DND-41 (cell line): Measurements from ENCODE around the gene GRID2.

Experiments used
- ATAC-seq: fragments of 200-7000 bp; cut with Tn5 transposase; 3 replicates; pipeline ENCODE4 v1.9.1; 2021; ENCODE audit warnings: low read depth; ENCODE audit not compliant: insufficient read depth
- DNase-seq: peaks from one replicate; pipeline ENCODE4 v3.0.0-alpha.2; 2020
- H2AFZ ChIP-seq: 2 replicates; pipeline ENCODE4 v1.6.0; 2012; ENCODE audit warnings: low read depth, low read length
- H3K27ac ChIP-seq: 2 replicates; pipeline ENCODE4 v1.5.1; 2012; ENCODE audit warnings: low read length, inconsistent platforms
- H3K27me3 ChIP-seq: fragments of 200-600 bp; sonication (generic); 2 replicates; pipeline ENCODE4 v1.6.0; 2012; ENCODE audit warnings: low read length, mild to moderate bottlenecking, inconsistent platforms; ENCODE audit not compliant: insufficient read depth, poor library complexity
- H3K36me3 ChIP-seq: 2 replicates; pipeline ENCODE4 v1.5.1; 2012; ENCODE audit warnings: low read length, inconsistent platforms; ENCODE audit not compliant: insufficient read depth
- H3K4me1 ChIP-seq: 2 replicates; pipeline ENCODE4 v1.5.1; 2012; ENCODE audit warnings: mild to moderate bottlenecking, low read length; ENCODE audit not compliant: insufficient read depth
- H3K4me2 ChIP-seq: 2 replicates; pipeline ENCODE4 v1.6.0; 2012; ENCODE audit warnings: mild to moderate bottlenecking, moderate library complexity, low read length, inconsistent platforms; ENCODE audit not compliant: insufficient read depth
- H3K4me3 ChIP-seq, 2 experiments: fragments of 200-600 bp in 1 of 2; shearing (Covaris generic) in 1 of 2; 2 replicates each; pipeline ENCODE4 v1.5.1; 2012 to 2016; ENCODE audit warnings: inconsistent platforms in 2 of 2, low read length in 2 of 2, mild to moderate bottlenecking in 2 of 2, low read depth in 1 of 2, moderate library complexity in 1 of 2
- H3K79me2 ChIP-seq: 2 replicates; pipeline ENCODE4 v1.6.0; 2012; ENCODE audit warnings: low read length, inconsistent platforms; ENCODE audit not compliant: insufficient read depth
- H3K9ac ChIP-seq: 2 replicates; pipeline ENCODE4 v1.6.0; 2012; ENCODE audit warnings: low read depth, mild to moderate bottlenecking, inconsistent platforms, low read length, moderate library complexity
- H3K9me3 ChIP-seq: 2 replicates; pipeline ENCODE4 v1.5.1; 2012; ENCODE audit warnings: low read length, moderate library complexity, mild to moderate bottlenecking, inconsistent platforms; ENCODE audit not compliant: insufficient read depth, severe bottlenecking
- H4K20me1 ChIP-seq: 2 replicates; pipeline ENCODE4 v1.6.0; 2012; ENCODE audit warnings: low read length; ENCODE audit not compliant: insufficient read depth
- CTCF ChIP-seq: IDR thresholded peaks from 2 replicates; pipeline ENCODE4 v1.5.1; 2012; ENCODE audit warnings: borderline replicate concordance, low read length, moderate library complexity, mild to moderate bottlenecking; ENCODE audit not compliant: poor library complexity, severe bottlenecking; ENCODE audit errors: extremely low read depth
- EZH2 ChIP-seq: IDR thresholded peaks from 3 replicates; pipeline ENCODE4 v1.6.1; 2012; ENCODE audit warnings: borderline replicate concordance, low read depth, mild to moderate bottlenecking, moderate library complexity, low read length, inconsistent platforms; ENCODE audit not compliant: severe bottlenecking

Gene GRID2

GRCh38 chr4:93719552-93719951 is 1415.8 kb downstream of the GRID2 start:
- no peak overlapping the region for H3K4me3 ChIP-seq
- H4K20me1 ChIP-seq: no peaks in the 10 kb centered on the region
- TF ChIP-seq EZH2 (no peak), CTCF (no peak)
- ATAC-seq: no peak
- H3K27ac ChIP-seq: no peak overlapping the region
- H3K27me3 ChIP-seq: no peaks in the 10 kb centered on the region
- no peak overlapping the region for H3K9ac ChIP-seq
- H3K9me3 ChIP-seq: no peaks in the 10 kb centered on the region
- H3K36me3 ChIP-seq: no peaks in the 10 kb centered on the region
- DNase-seq: no peak
- H2AFZ ChIP-seq: no peak overlapping the region
- no peaks in the 10 kb centered on the region for H3K79me2 ChIP-seq
- no peaks in the 10 kb centered on the region for H3K4me1 ChIP-seq
- no peak overlapping the region for H3K4me2 ChIP-seq

- Histone ChIP-seq H3K4me1 (no peaks in the 10 kb centered on the region), H3K27ac (no peak overlapping the region), H4K20me1 (no peaks in the 10 kb centered on the region), H3K9me3 (no peaks in the 10 kb centered on the region), H3K9ac (no peak overlapping the region), H3K27me3 (no peaks in the 10 kb centered on the region), H3K4me3 (no peak overlapping the region), H3K79me2 (no peaks in the 10 kb centered on the region), H3K36me3 (no peaks in the 10 kb centered on the region), H2AFZ (no peak overlapping the region), H3K4me2 (no peak overlapping the region)
- no peak for TF ChIP-seq CTCF
- TF ChIP-seq EZH2: no peak
- ATAC-seq: no peak
- DNase-seq: no peak
Measured at GRCh38 chr4:93722446-93722845, 1418.7 kb downstream of the GRID2 start.

- Histone ChIP-seq H3K4me2 (no peak overlapping the region), H3K9me3 (no peaks in the 10 kb centered on the region), H3K79me2 (no peaks in the 10 kb centered on the region), H2AFZ (no peak overlapping the region), H4K20me1 (no peaks in the 10 kb centered on the region), H3K4me1 (no peaks in the 10 kb centered on the region), H3K4me3 (no peak overlapping the region), H3K36me3 (no peaks in the 10 kb centered on the region), H3K9ac (no peak overlapping the region), H3K27ac (no peak overlapping the region), H3K27me3 (no peaks in the 10 kb centered on the region)
- ATAC-seq (no peak), DNase-seq (no peak)
- TF ChIP-seq EZH2 (no peak), CTCF (no peak)
Measured at GRCh38 chr4:93730251-93730650, 1426.5 kb downstream of the GRID2 start.

- H3K9ac ChIP-seq: no peak overlapping the region
- H3K9me3 ChIP-seq: no peaks in the 10 kb centered on the region
- H3K27me3 ChIP-seq: no peaks in the 10 kb centered on the region
- TF ChIP-seq CTCF (no peak), EZH2 (no peak)
- ATAC-seq (no peak), DNase-seq (no peak)
- H3K4me3 ChIP-seq: no peak overlapping the region
- no peaks in the 10 kb centered on the region for H3K36me3 ChIP-seq
- no peaks in the 10 kb centered on the region for H4K20me1 ChIP-seq
- H3K4me1 ChIP-seq: no peaks in the 10 kb centered on the region
- H2AFZ ChIP-seq: no peak overlapping the region
- no peak overlapping the region for H3K27ac ChIP-seq
- no peaks in the 10 kb centered on the region for H3K79me2 ChIP-seq
- H3K4me2 ChIP-seq: no peak overlapping the region
Measured at GRCh38 chr4:93730760-93731159, 1427.0 kb downstream of the GRID2 start.
